ENCODE measurements around the gene FMC1.
"Not testable (repeated sequence)": the region's sequence is repeated elsewhere in the genome, so short reads cannot be mapped to it uniquely, and the experiment has no call there.

DNA sequence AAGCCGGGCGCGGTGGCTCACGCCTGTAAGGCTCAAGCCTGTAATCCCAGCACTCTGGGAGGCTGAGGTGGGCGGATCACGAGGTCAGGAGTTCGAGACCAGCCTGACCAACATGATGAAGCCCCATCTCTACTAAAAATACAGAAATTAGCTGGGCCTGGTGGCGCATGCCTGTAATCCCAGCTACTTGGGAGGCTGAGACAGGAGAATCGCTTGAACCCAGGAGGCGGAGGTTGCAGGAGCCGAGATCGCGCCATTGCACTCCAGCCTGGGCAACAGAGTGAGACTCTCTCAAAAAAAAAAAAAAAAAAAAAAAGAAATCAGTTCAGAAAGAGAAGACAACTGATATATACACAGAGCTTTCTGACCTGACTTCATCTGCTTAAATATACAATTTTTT is 7.7 kb upstream of the FMC1 start:
- TF ChIP-seq, protein P1, sequence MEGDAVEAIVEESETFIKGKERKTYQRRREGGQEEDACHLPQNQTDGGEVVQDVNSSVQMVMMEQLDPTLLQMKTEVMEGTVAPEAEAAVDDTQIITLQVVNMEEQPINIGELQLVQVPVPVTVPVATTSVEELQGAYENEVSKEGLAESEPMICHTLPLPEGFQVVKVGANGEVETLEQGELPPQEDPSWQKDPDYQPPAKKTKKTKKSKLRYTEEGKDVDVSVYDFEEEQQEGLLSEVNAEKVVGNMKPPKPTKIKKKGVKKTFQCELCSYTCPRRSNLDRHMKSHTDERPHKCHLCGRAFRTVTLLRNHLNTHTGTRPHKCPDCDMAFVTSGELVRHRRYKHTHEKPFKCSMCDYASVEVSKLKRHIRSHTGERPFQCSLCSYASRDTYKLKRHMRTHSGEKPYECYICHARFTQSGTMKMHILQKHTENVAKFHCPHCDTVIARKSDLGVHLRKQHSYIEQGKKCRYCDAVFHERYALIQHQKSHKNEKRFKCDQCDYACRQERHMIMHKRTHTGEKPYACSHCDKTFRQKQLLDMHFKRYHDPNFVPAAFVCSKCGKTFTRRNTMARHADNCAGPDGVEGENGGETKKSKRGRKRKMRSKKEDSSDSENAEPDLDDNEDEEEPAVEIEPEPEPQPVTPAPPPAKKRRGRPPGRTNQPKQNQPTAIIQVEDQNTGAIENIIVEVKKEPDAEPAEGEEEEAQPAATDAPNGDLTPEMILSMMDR (IDR thresholded peaks at IDR 0.05; ENCODE audit: low read depth, low read length): not testable (repeated sequence)
- not testable (repeated sequence) for TF ChIP-seq EZH2phosphoT487 (IDR thresholded peaks at IDR 0.05; ENCODE audit: low read depth)

All from OCI-LY3 (cell line).